ENCODE results near the gene DPYD.

The DPYD gene

GRCh38 chr1:97920832-97921571 lies at the start of gene DPYD:
Gene DPYD (minus strand): TSS chr1:97921034. CDS start chr1:97920922, 112 bp downstream.
- DNase-seq = peak; percentile 46

GRCh38 chr1:97960470-97960869 lies 39.6 kb upstream of the DPYD start:
- no peak for DNase-seq

GRCh38 chr1:97947695-97948094 lies 26.9 kb upstream of the DPYD start:
- DNase-seq = no peak

- DNase-seq = no peak
Observed at GRCh38 chr1:97943354-97943753, 22.5 kb upstream of the DPYD start.

- no peak for DNase-seq
Observed at GRCh38 chr1:97942161-97943123, 21.6 kb upstream of the DPYD start.

- no peak for DNase-seq
Observed at GRCh38 chr1:97938285-97938642, 17.4 kb upstream of the DPYD start.

GRCh38 chr1:97936976-97937375 lies 16.1 kb upstream of the DPYD start:
- no peak for DNase-seq

GRCh38 chr1:97934491-97934890 lies 13.7 kb upstream of the DPYD start:
- DNase-seq = no peak

- DNase-seq = no peak
Observed at GRCh38 chr1:97929874-97930851, 9.3 kb upstream of the DPYD start.

GRCh38 chr1:97926017-97926708 lies 5.3 kb upstream of the DPYD start:
- DNase-seq = no peak

GRCh38 chr1:97925151-97925550 lies 4.3 kb upstream of the DPYD start:
- no peak for DNase-seq

- no peak for DNase-seq
Observed at GRCh38 chr1:97923811-97924210, 3.0 kb upstream of the DPYD start.

- DNase-seq = no peak
Observed at GRCh38 chr1:97920276-97920831, 480 bp downstream of the DPYD start.

- DNase-seq = no peak
Observed at GRCh38 chr1:97919585-97920261, 1.1 kb downstream of the DPYD start.

- no peak for DNase-seq
Observed at GRCh38 chr1:97918961-97919360, 1.9 kb downstream of the DPYD start.

GRCh38 chr1:97913506-97914139 lies 7.2 kb downstream of the DPYD start:
- DNase-seq = no peak

GRCh38 chr1:97911266-97912215 lies 9.3 kb downstream of the DPYD start:
- no peak for DNase-seq

- DNase-seq = no peak
Observed at GRCh38 chr1:97909266-97909665, 11.6 kb downstream of the DPYD start.

GRCh38 chr1:97907886-97908285 lies 12.9 kb downstream of the DPYD start:
- no peak for DNase-seq
